Liver (tissue), 3 donors: Measurements from ENCODE around the gene ENPP7.

ENCODE experiments used
- ATF3 ChIP-seq: IDR thresholded peaks from 2 replicates; pipeline ENCODE4 v1.6.1; 2016; ENCODE audit warnings: antibody characterized with exemption
- GABPA ChIP-seq, 2 donors: IDR thresholded peaks in 1 of 2; conservative IDR thresholded peaks in 1 of 2; 2 replicates each; pipeline ENCODE4 v1.6.1; 2016; ENCODE audit warnings: antibody characterized with exemption in 2 of 2, mild to moderate bottlenecking in 1 of 2, moderate library complexity in 1 of 2
- REST ChIP-seq: IDR thresholded peaks from 2 replicates; pipeline ENCODE4 v1.6.1; 2016; ENCODE audit warnings: antibody characterized with exemption, mild to moderate bottlenecking
- SP1 ChIP-seq: IDR thresholded peaks from 2 replicates; pipeline ENCODE4 v1.6.1; 2018; ENCODE audit warnings: antibody characterized with exemption, mild to moderate bottlenecking
- TF ChIP-seq, protein P1 (sequence below): fragments of 150-350 bp; IDR thresholded peaks from 2 replicates; pipeline ENCODE4 v1.5.1; 2017; ENCODE audit warnings: improper control_type of control experiment, low read depth, low read length; ENCODE audit not compliant: missing input control
- TF ChIP-seq, protein P2 (sequence below): IDR thresholded peaks from 2 replicates; pipeline ENCODE4 v1.6.1; 2016; ENCODE audit warnings: antibody characterized with exemption
- TF ChIP-seq, protein P3 (sequence below): IDR thresholded peaks from 2 replicates; pipeline ENCODE4 v1.6.1; 2016; ENCODE audit warnings: antibody characterized with exemption
- donor health status: healthy.
- donor health status: healthy.

GRCh38 chr17:79743614-79744013 is 12.9 kb downstream of the ENPP7 start:
- TF ChIP-seq, protein P1, sequence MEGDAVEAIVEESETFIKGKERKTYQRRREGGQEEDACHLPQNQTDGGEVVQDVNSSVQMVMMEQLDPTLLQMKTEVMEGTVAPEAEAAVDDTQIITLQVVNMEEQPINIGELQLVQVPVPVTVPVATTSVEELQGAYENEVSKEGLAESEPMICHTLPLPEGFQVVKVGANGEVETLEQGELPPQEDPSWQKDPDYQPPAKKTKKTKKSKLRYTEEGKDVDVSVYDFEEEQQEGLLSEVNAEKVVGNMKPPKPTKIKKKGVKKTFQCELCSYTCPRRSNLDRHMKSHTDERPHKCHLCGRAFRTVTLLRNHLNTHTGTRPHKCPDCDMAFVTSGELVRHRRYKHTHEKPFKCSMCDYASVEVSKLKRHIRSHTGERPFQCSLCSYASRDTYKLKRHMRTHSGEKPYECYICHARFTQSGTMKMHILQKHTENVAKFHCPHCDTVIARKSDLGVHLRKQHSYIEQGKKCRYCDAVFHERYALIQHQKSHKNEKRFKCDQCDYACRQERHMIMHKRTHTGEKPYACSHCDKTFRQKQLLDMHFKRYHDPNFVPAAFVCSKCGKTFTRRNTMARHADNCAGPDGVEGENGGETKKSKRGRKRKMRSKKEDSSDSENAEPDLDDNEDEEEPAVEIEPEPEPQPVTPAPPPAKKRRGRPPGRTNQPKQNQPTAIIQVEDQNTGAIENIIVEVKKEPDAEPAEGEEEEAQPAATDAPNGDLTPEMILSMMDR: no peak
- TF ChIP-seq SP1 (no peak), ATF3 (no peak), GABPA (IDR thresholded peaks at IDR 0.05 in 1 of 2, conservative IDR thresholded peaks at IDR 0.05 in 1 of 2) (no peak), REST (no peak)
- TF ChIP-seq, protein P2, sequence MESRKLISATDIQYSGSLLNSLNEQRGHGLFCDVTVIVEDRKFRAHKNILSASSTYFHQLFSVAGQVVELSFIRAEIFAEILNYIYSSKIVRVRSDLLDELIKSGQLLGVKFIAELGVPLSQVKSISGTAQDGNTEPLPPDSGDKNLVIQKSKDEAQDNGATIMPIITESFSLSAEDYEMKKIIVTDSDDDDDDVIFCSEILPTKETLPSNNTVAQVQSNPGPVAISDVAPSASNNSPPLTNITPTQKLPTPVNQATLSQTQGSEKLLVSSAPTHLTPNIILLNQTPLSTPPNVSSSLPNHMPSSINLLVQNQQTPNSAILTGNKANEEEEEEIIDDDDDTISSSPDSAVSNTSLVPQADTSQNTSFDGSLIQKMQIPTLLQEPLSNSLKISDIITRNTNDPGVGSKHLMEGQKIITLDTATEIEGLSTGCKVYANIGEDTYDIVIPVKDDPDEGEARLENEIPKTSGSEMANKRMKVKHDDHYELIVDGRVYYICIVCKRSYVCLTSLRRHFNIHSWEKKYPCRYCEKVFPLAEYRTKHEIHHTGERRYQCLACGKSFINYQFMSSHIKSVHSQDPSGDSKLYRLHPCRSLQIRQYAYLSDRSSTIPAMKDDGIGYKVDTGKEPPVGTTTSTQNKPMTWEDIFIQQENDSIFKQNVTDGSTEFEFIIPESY: no peak
- TF ChIP-seq, protein P3, sequence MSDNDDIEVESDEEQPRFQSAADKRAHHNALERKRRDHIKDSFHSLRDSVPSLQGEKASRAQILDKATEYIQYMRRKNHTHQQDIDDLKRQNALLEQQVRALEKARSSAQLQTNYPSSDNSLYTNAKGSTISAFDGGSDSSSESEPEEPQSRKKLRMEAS: no peak
